Stimulated activated CD8-positive, alpha-beta memory T cell treated with anti-CD3 and anti-CD28 coated beads, Interleukin-4, amount 100 ng/mL, for 48 hours (primary cell): ENCODE results near the gene CADM1.

ENCODE experiments used
- DNase-seq: peaks from one replicate; pipeline ENCODE4 v3.0.0-alpha.2; 2020

Gene CADM1

GRCh38 chr11:115226556-115226955 is 277.7 kb downstream of the CADM1 start:
- DNase-seq, result no peak

GRCh38 chr11:115224551-115224950 is 279.7 kb downstream of the CADM1 start:
- DNase-seq, result no peak

GRCh38 chr11:115222863-115223530 is 281.2 kb downstream of the CADM1 start:
- no peak for DNase-seq

- peak; percentile 32 for DNase-seq
Measured at GRCh38 chr11:115222218-115222862, 281.9 kb downstream of the CADM1 start.

- DNase-seq, result no peak
Measured at GRCh38 chr11:115221461-115222069, 282.6 kb downstream of the CADM1 start.

- DNase-seq, result no peak
Measured at GRCh38 chr11:115220911-115221310, 283.3 kb downstream of the CADM1 start.

GRCh38 chr11:115220423-115220822 is 283.8 kb downstream of the CADM1 start:
- DNase-seq, result no peak

- DNase-seq, result no peak
Measured at GRCh38 chr11:115219376-115219775, 284.8 kb downstream of the CADM1 start.

GRCh38 chr11:115217726-115218311 is 286.4 kb downstream of the CADM1 start:
- DNase-seq, result no peak

- DNase-seq, result no peak
Measured at GRCh38 chr11:115215694-115216617, 288.3 kb downstream of the CADM1 start.

GRCh38 chr11:115214644-115215234 is 289.5 kb downstream of the CADM1 start:
- DNase-seq, result no peak

- DNase-seq, result no peak
Measured at GRCh38 chr11:115213007-115213406, 291.2 kb downstream of the CADM1 start.

- no peak for DNase-seq
Measured at GRCh38 chr11:115208808-115209259, 295.4 kb downstream of the CADM1 start.

- no peak for DNase-seq
Measured at GRCh38 chr11:115207916-115208315, 296.3 kb downstream of the CADM1 start.

- DNase-seq, result no peak
Measured at GRCh38 chr11:115207166-115207591, 297.0 kb downstream of the CADM1 start.

- DNase-seq, result no peak
Measured at GRCh38 chr11:115206365-115207022, 297.7 kb downstream of the CADM1 start.

- no peak for DNase-seq
Measured at GRCh38 chr11:115202900-115203552, 301.2 kb downstream of the CADM1 start.

GRCh38 chr11:115202074-115202473 is 302.1 kb downstream of the CADM1 start:
- DNase-seq, result no peak

- DNase-seq, result no peak
Measured at GRCh38 chr11:115201111-115201792, 303.0 kb downstream of the CADM1 start.

GRCh38 chr11:115199481-115200069 is 304.6 kb downstream of the CADM1 start:
- DNase-seq, result no peak
